Panc1 (cell line): ENCODE results near the gene BUB3. TPM values are rescaled to one million over a fixed set of nuclear protein-coding genes. Genes with fewer than 3 reads are reported as not detected.

ENCODE experiments used
- ATAC-seq: fragments of 200-7000 bp; cut with Tn5 transposase; 2 replicates; pipeline ENCODE4 v1.9.1; 2020; ENCODE audit warnings: mild to moderate bottlenecking, moderate library complexity
- BruUV-seq: library from RNA; stranded (reverse); fragments of 400-500 nt; replicated peaks from 2 replicates; lab custom pipeline; 2021; lab: Mats Ljungman, UMichigan
- CTCF ChIA-PET: fragments of 300-600 bp; sonication (Branson Sonifier 250); formaldehyde crosslinking; loops from one replicate; lab custom pipeline; 2022; ENCODE audit warnings: antibody characterized with exemption; lab: Charles Lee
- POLR2A ChIA-PET: fragments of 300-600 bp; sonication (Branson Sonifier 250); formaldehyde crosslinking; loops from one replicate; lab custom pipeline; 2022; ENCODE audit warnings: antibody characterized with exemption; lab: Charles Lee
- DNase-seq: peaks from one replicate; pipeline ENCODE4 v3.0.0-alpha.2; 2010; ENCODE audit warnings: low read depth, low spot score
- H3K27ac ChIP-seq: 2 replicates; pipeline ENCODE4 v1.5.1; 2011; ENCODE audit warnings: mild to moderate bottlenecking, low read length, inconsistent platforms
- H3K27me3 ChIP-seq: fragments of 200-500 bp; sonication (Bioruptor generic); 2 replicates; pipeline ENCODE4 v1.6.0; 2014; ENCODE audit warnings: low read length, inconsistent platforms; ENCODE audit not compliant: control insufficient read depth, insufficient read depth
- H3K36me3 ChIP-seq: fragments of 200-500 bp; sonication (Bioruptor generic); 2 replicates; pipeline ENCODE4 v1.5.1; 2014; ENCODE audit warnings: inconsistent platforms, mild to moderate bottlenecking, low read length, moderate library complexity; ENCODE audit not compliant: control insufficient read depth, insufficient read depth
- H3K4me1 ChIP-seq: 2 replicates; pipeline ENCODE4 v1.5.1; 2011; ENCODE audit warnings: inconsistent platforms, mild to moderate bottlenecking, low read length, moderate library complexity; ENCODE audit not compliant: control insufficient read depth, insufficient read depth
- H3K4me3 ChIP-seq, 2 experiments: 2 replicates each; pipeline ENCODE4 v1.5.1; 2011 to 2012; ENCODE audit warnings: low read depth in 2 of 2, low read length in 2 of 2, mild to moderate bottlenecking in 2 of 2, inconsistent platforms in 1 of 2, moderate library complexity in 1 of 2
- H3K9me3 ChIP-seq: fragments of 200-500 bp; sonication (Bioruptor generic); 2 replicates; pipeline ENCODE4 v1.5.1; 2014; ENCODE audit warnings: low read depth, mild to moderate bottlenecking, inconsistent platforms, low read length, moderate library complexity; ENCODE audit not compliant: control insufficient read depth, insufficient read depth
- POLR2AphosphoS5 ChIP-seq: IDR thresholded peaks from 2 replicates; pipeline ENCODE4 v1.6.1; 2012; ENCODE audit warnings: mild to moderate bottlenecking, low read depth, low read length, moderate library complexity
- SIN3A ChIP-seq: IDR thresholded peaks from 2 replicates; pipeline ENCODE4 v1.6.1; 2012; ENCODE audit warnings: low read depth, mild to moderate bottlenecking, low read length, moderate library complexity, borderline replicate concordance; ENCODE audit not compliant: insufficient read depth
- TCF7L2 ChIP-seq: IDR thresholded peaks from 2 replicates; pipeline ENCODE4 v1.6.1; 2011; ENCODE audit warnings: mild to moderate bottlenecking, low read depth, low read length, inconsistent platforms
- in situ Hi-C: cut with HindIII; loops from 2 replicates; pipeline ENCODE4 v1.10.0; 2016; ENCODE audit warnings: low sequenced_read_pairs, low pct_unique_long_range_greater_than_20kb
- intact Hi-C: fragments of 100-400 bp; cut with micrococcal nuclease; formaldehyde crosslinking; loops from one replicate; pipeline ENCODE4 v1.10.0; 2022; ENCODE audit not compliant: unreplicated experiment
- total RNA-seq: library from RNA; stranded (reverse); gene quantifications from one replicate; pipeline ENCODE4 v1.2.1, GENCODE V29; 2021; ENCODE audit not compliant: unreplicated experiment
- TF ChIP-seq, protein P1 (sequence below): fragments of 450-650 bp; IDR thresholded peaks from 2 replicates; pipeline ENCODE4 v1.5.1; 2017; ENCODE audit warnings: mild to moderate bottlenecking
- TF ChIP-seq, protein P2 (sequence below), 2 experiments: IDR thresholded peaks; 2 replicates each; pipeline ENCODE4 v1.6.1; 2011 to 2012; ENCODE audit warnings: low read depth in 2 of 2, control low read depth in 1 of 2, low read length in 1 of 2, mild to moderate bottlenecking in 1 of 2, moderate library complexity in 1 of 2; ENCODE audit not compliant: insufficient read depth in 1 of 2

Gene BUB3
- total RNA-seq, 1 experiment from 2014 or later: 237 TPM

DNA sequence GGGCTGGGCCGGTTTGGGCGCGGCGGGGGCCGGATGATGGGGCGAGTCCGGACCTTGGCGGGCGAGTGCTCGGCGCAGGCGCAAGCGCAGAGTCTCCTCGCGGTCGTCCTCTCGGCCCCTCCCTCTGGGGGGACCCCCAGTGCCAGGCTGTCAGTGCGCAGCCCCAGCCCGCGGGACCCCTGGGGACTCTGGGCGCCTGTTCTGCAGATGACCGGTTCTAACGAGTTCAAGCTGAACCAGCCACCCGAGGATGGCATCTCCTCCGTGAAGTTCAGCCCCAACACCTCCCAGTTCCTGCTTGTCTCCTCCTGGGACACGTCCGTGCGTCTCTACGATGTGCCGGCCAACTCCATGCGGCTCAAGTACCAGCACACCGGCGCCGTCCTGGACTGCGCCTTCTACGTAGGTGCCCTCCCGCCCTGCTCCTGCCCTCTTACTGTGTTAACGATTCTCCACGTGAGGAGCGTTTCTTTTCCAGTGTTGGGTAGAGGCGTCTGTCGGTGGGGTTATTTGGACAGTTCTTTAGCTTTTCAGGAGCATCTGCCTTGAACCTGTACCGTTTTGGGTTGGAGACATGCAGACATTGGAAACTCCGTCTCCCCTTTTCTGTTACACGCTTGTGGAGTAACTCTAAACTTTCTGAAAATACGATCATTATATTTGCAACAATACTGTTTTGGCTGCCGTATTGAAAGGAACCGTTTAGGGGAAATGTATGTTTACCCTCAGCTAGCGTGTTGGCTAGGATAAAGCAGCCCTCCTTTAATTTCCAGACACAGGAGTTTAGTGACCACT, 706 bp downstream of the BUB3 start:
- POLR2A ChIA-PET: no interaction called here
- ATAC-seq: peak; percentile 82

GRCh38 chr10:123156078-123156477, 1.9 kb downstream of the BUB3 start:
- Histone ChIP-seq H3K36me3 (peaks cover 53% of the 10 kb centered on the region), H3K4me1 (peaks cover 54% of the 10 kb centered on the region), H3K27ac (peak overlapping the region; percentile 90), H3K27me3 (no peaks in the 10 kb centered on the region), H3K9me3 (no peaks in the 10 kb centered on the region), H3K4me3 (peak overlapping the region; percentile 81 to 85)
- no peak for DNase-seq
- intact Hi-C loops (no loop called here), in situ Hi-C loops (no loop called here)
- CTCF ChIA-PET: no interaction called here
- BruUV-seq: TSS peak; percentile 49
- ATAC-seq: no peak
- POLR2A ChIA-PET: interaction anchor here (0.6 kb wide), 1 partner anchor 29 kb away, joined by 4 read pairs; no protein-coding TSS in a partner anchor
- TF ChIP-seq, protein P1, sequence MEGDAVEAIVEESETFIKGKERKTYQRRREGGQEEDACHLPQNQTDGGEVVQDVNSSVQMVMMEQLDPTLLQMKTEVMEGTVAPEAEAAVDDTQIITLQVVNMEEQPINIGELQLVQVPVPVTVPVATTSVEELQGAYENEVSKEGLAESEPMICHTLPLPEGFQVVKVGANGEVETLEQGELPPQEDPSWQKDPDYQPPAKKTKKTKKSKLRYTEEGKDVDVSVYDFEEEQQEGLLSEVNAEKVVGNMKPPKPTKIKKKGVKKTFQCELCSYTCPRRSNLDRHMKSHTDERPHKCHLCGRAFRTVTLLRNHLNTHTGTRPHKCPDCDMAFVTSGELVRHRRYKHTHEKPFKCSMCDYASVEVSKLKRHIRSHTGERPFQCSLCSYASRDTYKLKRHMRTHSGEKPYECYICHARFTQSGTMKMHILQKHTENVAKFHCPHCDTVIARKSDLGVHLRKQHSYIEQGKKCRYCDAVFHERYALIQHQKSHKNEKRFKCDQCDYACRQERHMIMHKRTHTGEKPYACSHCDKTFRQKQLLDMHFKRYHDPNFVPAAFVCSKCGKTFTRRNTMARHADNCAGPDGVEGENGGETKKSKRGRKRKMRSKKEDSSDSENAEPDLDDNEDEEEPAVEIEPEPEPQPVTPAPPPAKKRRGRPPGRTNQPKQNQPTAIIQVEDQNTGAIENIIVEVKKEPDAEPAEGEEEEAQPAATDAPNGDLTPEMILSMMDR: no peak

More for the DNA sequence above, 706 bp downstream of the BUB3 start:
- no peaks in the 10 kb centered on the region for H3K9me3 ChIP-seq
- H3K4me3 ChIP-seq: peak overlapping the region; percentile 81 to 85
- peaks cover 41% of the 10 kb centered on the region for H3K36me3 ChIP-seq
- CTCF ChIA-PET: interaction anchor here (1.1 kb wide), 1 partner anchor 22 kb away, joined by 3 read pairs; no protein-coding TSS in a partner anchor
- TF ChIP-seq POLR2AphosphoS5 (0 out of 2 replicates have a peak, but pooled peaks have one; percentile 20), SIN3A (no peak; the same call in 1 of the 2 replicates), TCF7L2 (no peak)
- TF ChIP-seq, protein P2, sequence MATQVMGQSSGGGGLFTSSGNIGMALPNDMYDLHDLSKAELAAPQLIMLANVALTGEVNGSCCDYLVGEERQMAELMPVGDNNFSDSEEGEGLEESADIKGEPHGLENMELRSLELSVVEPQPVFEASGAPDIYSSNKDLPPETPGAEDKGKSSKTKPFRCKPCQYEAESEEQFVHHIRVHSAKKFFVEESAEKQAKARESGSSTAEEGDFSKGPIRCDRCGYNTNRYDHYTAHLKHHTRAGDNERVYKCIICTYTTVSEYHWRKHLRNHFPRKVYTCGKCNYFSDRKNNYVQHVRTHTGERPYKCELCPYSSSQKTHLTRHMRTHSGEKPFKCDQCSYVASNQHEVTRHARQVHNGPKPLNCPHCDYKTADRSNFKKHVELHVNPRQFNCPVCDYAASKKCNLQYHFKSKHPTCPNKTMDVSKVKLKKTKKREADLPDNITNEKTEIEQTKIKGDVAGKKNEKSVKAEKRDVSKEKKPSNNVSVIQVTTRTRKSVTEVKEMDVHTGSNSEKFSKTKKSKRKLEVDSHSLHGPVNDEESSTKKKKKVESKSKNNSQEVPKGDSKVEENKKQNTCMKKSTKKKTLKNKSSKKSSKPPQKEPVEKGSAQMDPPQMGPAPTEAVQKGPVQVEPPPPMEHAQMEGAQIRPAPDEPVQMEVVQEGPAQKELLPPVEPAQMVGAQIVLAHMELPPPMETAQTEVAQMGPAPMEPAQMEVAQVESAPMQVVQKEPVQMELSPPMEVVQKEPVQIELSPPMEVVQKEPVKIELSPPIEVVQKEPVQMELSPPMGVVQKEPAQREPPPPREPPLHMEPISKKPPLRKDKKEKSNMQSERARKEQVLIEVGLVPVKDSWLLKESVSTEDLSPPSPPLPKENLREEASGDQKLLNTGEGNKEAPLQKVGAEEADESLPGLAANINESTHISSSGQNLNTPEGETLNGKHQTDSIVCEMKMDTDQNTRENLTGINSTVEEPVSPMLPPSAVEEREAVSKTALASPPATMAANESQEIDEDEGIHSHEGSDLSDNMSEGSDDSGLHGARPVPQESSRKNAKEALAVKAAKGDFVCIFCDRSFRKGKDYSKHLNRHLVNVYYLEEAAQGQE (IDR thresholded peaks at IDR 0.05; ENCODE audit: insufficient read depth in 1 of 2, low read depth in 2 of 2, low read length in 1 of 2): no peak
- no TSS peak for BruUV-seq
- H3K27ac ChIP-seq: peak overlapping the region; percentile 90
- in situ Hi-C loops (no loop called here), intact Hi-C loops (loop anchor here (1.0 kb wide), 1 partner anchor 20 kb away; the partner anchor contains the start of gene HMX3)
- DNase-seq: no peak
- no peaks in the 10 kb centered on the region for H3K27me3 ChIP-seq
- H3K4me1 ChIP-seq: peaks cover 62% of the 10 kb centered on the region

DNA sequence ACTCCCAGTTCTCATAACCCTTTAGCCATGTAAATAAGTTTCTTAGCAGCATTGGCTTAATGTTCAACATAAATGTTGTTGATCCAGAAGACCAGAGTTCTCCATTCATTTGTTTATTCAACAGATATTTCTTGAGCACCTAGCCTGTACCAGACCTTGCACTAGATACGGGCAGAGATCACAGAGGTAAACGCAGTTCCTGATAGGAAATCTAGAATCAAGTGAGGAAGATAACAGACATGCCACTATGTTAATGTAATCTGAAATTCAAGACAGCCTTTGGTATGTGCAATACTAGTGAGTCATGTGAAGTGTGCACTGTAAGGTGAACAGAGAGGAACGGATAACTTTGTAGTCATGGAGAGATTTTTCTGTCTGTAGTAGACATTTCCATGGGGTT, 3.0 kb downstream of the BUB3 start:
- TF ChIP-seq SIN3A: no peak
- no peak for TF ChIP-seq TCF7L2
- TF ChIP-seq, protein P1: no peak
- TF ChIP-seq, protein P2 (IDR thresholded peaks at IDR 0.05; ENCODE audit: insufficient read depth in 1 of 2, low read depth in 2 of 2, low read length in 1 of 2): no peak
- TF ChIP-seq POLR2AphosphoS5: no peak
- peaks cover 42% of the 10 kb centered on the region for H3K4me1 ChIP-seq
- POLR2A ChIA-PET: no interaction called here
- BruUV-seq: no TSS peak
- no peaks in the 10 kb centered on the region for H3K9me3 ChIP-seq
- H3K4me3 ChIP-seq: no peak overlapping the region
- peaks cover 64% of the 10 kb centered on the region for H3K36me3 ChIP-seq
- H3K27me3 ChIP-seq: no peaks in the 10 kb centered on the region
- CTCF ChIA-PET: interaction anchor here (0.6 kb wide), 1 partner anchor 9 kb away, joined by 3 read pairs; no protein-coding TSS in a partner anchor
- in situ Hi-C loops: no loop called here
- DNase-seq: no peak
- intact Hi-C loops: no loop called here
- ATAC-seq: no peak
- H3K27ac ChIP-seq: 0 out of 2 replicates have a peak overlapping the region, but pooled peaks have one; percentile 20
